HG02973 (cell line): ENCODE measurements around the gene KRTAP10-5.
"Not testable (repeated sequence)": the region's sequence is repeated elsewhere in the genome, so short reads cannot be mapped to it uniquely, and the experiment has no call there.

ENCODE experiments used
- ATAC-seq: cut with Tn5 transposase; IDR thresholded peaks from one replicate; pipeline ENCODE4 v1.9.1; 2021; ENCODE audit warnings: moderate library complexity; ENCODE audit not compliant: unreplicated experiment

KRTAP10-5 gene

GRCh38 chr21:44572959-44573583, 7.3 kb downstream of the KRTAP10-5 start:
- ATAC-seq: no peak

- no peak for ATAC-seq
Measured at GRCh38 chr21:44571844-44572782, 8.3 kb downstream of the KRTAP10-5 start.

- no peak for ATAC-seq
Measured at GRCh38 chr21:44571296-44571695, 9.1 kb downstream of the KRTAP10-5 start.

DNA sequence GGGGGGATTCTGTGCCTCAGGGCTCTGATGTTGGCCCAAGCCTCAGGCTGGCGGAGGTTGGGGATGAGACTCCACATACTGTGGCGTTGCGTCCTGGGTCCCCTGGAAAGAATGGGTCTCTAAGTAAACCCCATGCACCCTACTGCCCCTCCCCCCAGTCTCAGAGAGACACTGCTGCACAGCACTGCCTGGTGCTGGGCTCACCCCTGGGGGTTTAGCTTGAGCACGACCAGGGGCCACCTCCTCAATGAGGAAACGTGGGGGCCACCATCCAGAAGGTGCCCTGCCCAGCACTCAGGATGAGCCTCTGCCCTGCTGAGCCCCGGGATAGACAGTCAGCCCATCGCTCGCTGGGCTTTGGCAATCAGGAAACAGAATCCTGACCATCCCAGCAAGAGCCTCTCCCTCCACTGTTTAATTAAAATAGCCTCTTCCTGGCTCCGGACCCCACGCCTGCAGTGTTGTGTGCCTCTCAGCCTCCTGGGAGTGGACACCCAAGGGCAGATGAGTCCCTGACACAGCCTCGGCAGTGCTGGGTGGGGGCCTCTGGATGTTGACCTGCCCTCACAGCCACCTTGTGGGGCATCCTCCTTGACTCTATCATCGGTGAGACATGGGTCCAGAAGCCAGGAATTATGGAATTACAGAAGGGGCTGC, 10.4 kb downstream of the KRTAP10-5 start:
- ATAC-seq: no peak

GRCh38 chr21:44568667-44569556, 11.5 kb downstream of the KRTAP10-5 start:
- no peak for ATAC-seq

GRCh38 chr21:44568261-44568660, 12.1 kb downstream of the KRTAP10-5 start:
- no peak for ATAC-seq

GRCh38 chr21:44567481-44568171, 12.8 kb downstream of the KRTAP10-5 start:
- ATAC-seq: no peak

DNA sequence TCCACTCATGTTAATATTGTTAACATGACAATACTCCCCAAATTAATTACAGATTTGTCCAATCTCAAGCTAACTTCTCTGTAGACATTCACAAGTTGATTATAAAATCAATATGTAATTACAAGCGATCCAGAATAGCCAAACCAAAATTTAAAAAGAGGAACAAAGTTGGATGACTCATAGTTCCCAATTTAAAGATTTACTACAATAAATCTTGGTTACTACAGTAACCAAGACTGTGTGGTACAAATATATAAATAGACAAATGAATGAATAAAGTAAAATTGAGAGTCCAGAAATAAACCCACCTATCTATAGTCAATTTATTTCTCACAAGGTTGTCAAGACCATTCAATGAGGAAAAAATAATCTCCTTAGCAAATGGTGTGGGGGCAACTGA, 14.0 kb downstream of the KRTAP10-5 start:
- no peak for ATAC-seq

- ATAC-seq: no peak
Measured at GRCh38 chr21:44564886-44565598, 15.4 kb downstream of the KRTAP10-5 start.

- no peak for ATAC-seq
Measured at GRCh38 chr21:44564099-44564498, 16.3 kb downstream of the KRTAP10-5 start.

- ATAC-seq: no peak
Measured at GRCh38 chr21:44558695-44559094, 21.7 kb downstream of the KRTAP10-5 start, which contains the start of gene KRTAP10-3. TSS of gene KRTAP10-3 (minus strand) at chr21:44558795. CDS start at chr21:44558715, 80 bp downstream.

- not testable (repeated sequence) for ATAC-seq
Measured at GRCh38 chr21:44558329-44558675, 22.1 kb downstream of the KRTAP10-5 start.

DNA sequence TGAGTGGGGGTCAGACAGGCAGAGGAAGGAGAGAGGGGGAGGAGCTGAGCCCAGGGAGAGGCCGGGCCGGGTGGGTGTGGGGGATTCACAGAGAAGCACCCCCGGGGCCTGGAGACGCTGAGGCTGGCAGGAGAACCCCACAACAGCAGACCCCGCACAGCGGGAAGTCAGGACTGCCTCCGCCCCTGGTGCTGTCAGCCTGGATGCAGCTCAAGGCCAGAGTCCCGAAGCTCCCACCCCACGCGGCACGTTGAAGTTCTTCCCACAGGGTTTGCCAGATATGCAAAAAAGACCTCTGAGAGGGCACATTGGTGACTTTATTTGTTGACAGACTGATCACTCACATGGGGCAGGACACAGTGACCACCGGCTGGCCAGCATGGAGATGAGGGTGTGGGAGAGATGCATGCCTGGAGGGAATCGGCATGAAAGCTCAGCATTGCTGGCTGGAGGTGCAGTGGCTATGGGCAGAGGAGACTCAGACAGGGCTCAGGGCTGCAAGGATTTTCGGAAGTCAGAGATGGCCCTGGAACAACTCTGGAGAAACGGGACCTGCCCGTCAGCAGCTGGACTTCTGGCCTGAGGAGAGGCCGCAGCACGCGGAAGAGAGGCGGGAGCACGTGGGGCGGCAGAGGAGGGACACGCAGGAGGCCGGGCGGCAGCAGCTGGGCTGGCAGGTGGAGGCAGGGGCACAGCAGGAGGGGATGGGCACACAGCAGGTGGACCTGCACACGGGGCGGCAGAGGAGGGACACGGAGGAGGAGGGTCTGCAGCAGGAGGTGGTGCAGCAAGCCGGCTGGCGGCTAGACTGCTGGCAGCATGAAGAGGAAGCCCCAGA, 22.7 kb downstream of the KRTAP10-5 start:
- ATAC-seq: no peak

- ATAC-seq: no peak
Measured at GRCh38 chr21:44556879-44557278, 23.5 kb downstream of the KRTAP10-5 start.

- no peak for ATAC-seq
Measured at GRCh38 chr21:44555200-44555875, 25.1 kb downstream of the KRTAP10-5 start.

GRCh38 chr21:44552681-44553080, 27.7 kb downstream of the KRTAP10-5 start:
- ATAC-seq: no peak

DNA sequence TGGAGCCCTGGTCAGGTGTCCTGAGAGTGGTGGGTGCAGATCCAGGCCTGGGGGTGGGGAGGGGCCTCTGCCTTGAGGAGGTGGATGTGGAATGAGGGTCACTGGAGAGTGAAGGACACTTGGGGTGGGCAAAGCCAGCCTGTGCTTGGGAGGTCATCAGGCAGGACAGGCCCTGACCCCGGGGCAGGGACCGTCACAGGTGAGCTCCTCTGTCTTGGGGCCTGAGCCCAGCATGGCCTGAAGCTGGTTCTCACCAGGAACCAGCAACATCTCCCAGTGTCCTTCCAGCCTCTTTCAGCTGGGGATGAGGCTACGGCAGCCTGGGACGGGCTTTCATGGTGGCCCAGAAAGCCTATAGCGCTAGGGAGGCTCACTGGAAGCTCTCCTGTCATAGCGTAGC, 28.3 kb downstream of the KRTAP10-5 start:
- no peak for ATAC-seq
